Measurements from ENCODE around the gene SCML1. TPM values are rescaled to one million over a fixed set of nuclear protein-coding genes. Genes with fewer than 3 reads are reported as not detected.

The SCML1 gene
- polyA plus RNA-seq, 1 donor (not counting 4 experiments of a cell fraction or from before 2014, with no cell fraction given): 19.9 TPM

GRCh38 chrX:17747692-17748091, 10.4 kb downstream of the SCML1 start:
- H3K36me3 ChIP-seq (ENCODE audit: control insufficient read depth in 2 of 2, extremely low read depth in 1 of 2, insufficient read depth in 2 of 2, low read length in 2 of 2): no peaks in the 10 kb centered on the region
- no peaks in the 10 kb centered on the region for H3K9me3 ChIP-seq (ENCODE audit: control insufficient read depth, low read depth, low read length)
- no peaks in the 10 kb centered on the region for H4K20me1 ChIP-seq (ENCODE audit: control insufficient read depth, extremely low read depth, insufficient read depth, low read length)
- H3K79me2 ChIP-seq (ENCODE audit: control insufficient read depth, insufficient read depth, low read length): peaks cover 3% of the 10 kb centered on the region
- dilution Hi-C loops (cut with MboI; ENCODE audit: extremely low pct_ligation_motif_present, low sequenced_read_pairs): no loop called here
- H3K4me3 ChIP-seq (ENCODE audit: control insufficient read depth in 2 of 3, extremely low read depth in 1 of 3, insufficient read depth in 2 of 3, low read depth in 1 of 3, low read length in 3 of 3): no peak overlapping the region
- FAIRE-seq (no peak), DNase-seq (ENCODE audit: low read depth, low spot score) (no peak)
- H3K4me1 ChIP-seq (ENCODE audit: control insufficient read depth, extremely low read depth, insufficient read depth, low read length): no peaks in the 10 kb centered on the region
- no peak overlapping the region for H3K9ac ChIP-seq (ENCODE audit: control insufficient read depth, extremely low read depth, insufficient read depth, low read length)
- H3K27ac ChIP-seq (ENCODE audit: control insufficient read depth, insufficient read depth, low read length): no peak overlapping the region
- H3K27me3 ChIP-seq (ENCODE audit: control insufficient read depth, extremely low read depth, insufficient read depth, low read length): no peaks in the 10 kb centered on the region
- H3K9me1 ChIP-seq (ENCODE audit: control insufficient read depth, extremely low read depth, insufficient read depth, low read length): no peaks in the 10 kb centered on the region
- TF ChIP-seq CTCF (optimal IDR thresholded peaks at IDR 0.05 in 1 of 3, IDR thresholded peaks at IDR 0.05 in 1 of 3, conservative IDR thresholded peaks at IDR 0.05 in 1 of 3; ENCODE audit: extremely low read depth in 1 of 3, insufficient read depth in 2 of 3, low read length in 3 of 3): no peak
- no peak for TF ChIP-seq EZH2 (IDR thresholded peaks at IDR 0.05; ENCODE audit: low read length)
- no peak overlapping the region for H3K4me2 ChIP-seq (ENCODE audit: control insufficient read depth, extremely low read depth, insufficient read depth, low read depth, low read length)
- no peak overlapping the region for H2AFZ ChIP-seq (ENCODE audit: control insufficient read depth, low read length)

GRCh38 chrX:17748684-17749083, 11.4 kb downstream of the SCML1 start:
- Histone ChIP-seq H3K4me1 (ENCODE audit: control insufficient read depth, extremely low read depth, insufficient read depth, low read length) (no peaks in the 10 kb centered on the region), H3K79me2 (ENCODE audit: control insufficient read depth, insufficient read depth, low read length) (peaks cover 3% of the 10 kb centered on the region), H3K27ac (ENCODE audit: control insufficient read depth, insufficient read depth, low read length) (no peak overlapping the region), H3K9me3 (ENCODE audit: control insufficient read depth, low read depth, low read length) (no peaks in the 10 kb centered on the region), H3K4me3 (ENCODE audit: control insufficient read depth in 2 of 3, extremely low read depth in 1 of 3, insufficient read depth in 2 of 3, low read depth in 1 of 3, low read length in 3 of 3) (no peak overlapping the region), H3K9ac (ENCODE audit: control insufficient read depth, extremely low read depth, insufficient read depth, low read length) (no peak overlapping the region), H3K9me1 (ENCODE audit: control insufficient read depth, extremely low read depth, insufficient read depth, low read length) (no peaks in the 10 kb centered on the region), H2AFZ (ENCODE audit: control insufficient read depth, low read length) (no peak overlapping the region), H3K36me3 (ENCODE audit: control insufficient read depth in 2 of 2, extremely low read depth in 1 of 2, insufficient read depth in 2 of 2, low read length in 2 of 2) (no peaks in the 10 kb centered on the region), H3K4me2 (ENCODE audit: control insufficient read depth, extremely low read depth, insufficient read depth, low read depth, low read length) (no peak overlapping the region), H3K27me3 (ENCODE audit: control insufficient read depth, extremely low read depth, insufficient read depth, low read length) (no peaks in the 10 kb centered on the region), H4K20me1 (ENCODE audit: control insufficient read depth, extremely low read depth, insufficient read depth, low read length) (no peaks in the 10 kb centered on the region)
- TF ChIP-seq CTCF (optimal IDR thresholded peaks at IDR 0.05 in 1 of 3, IDR thresholded peaks at IDR 0.05 in 1 of 3, conservative IDR thresholded peaks at IDR 0.05 in 1 of 3; ENCODE audit: extremely low read depth in 1 of 3, insufficient read depth in 2 of 3, low read length in 3 of 3): no peak
- no peak for TF ChIP-seq EZH2 (IDR thresholded peaks at IDR 0.05; ENCODE audit: low read length)
- DNase-seq (ENCODE audit: low read depth, low spot score): no peak
- no peak for FAIRE-seq
- dilution Hi-C loops (cut with MboI; ENCODE audit: extremely low pct_ligation_motif_present, low sequenced_read_pairs): no loop called here
